GM12874 (cell line): ENCODE data around the gene MTPN.

ENCODE experiments used
- TF ChIP-seq, protein P1 (sequence below): IDR thresholded peaks from 2 replicates; pipeline ENCODE4 v1.5.1; 2011; ENCODE audit warnings: low read depth, mild to moderate bottlenecking, control low read depth, low read length, moderate library complexity; ENCODE audit not compliant: insufficient read depth

MTPN gene

DNA sequence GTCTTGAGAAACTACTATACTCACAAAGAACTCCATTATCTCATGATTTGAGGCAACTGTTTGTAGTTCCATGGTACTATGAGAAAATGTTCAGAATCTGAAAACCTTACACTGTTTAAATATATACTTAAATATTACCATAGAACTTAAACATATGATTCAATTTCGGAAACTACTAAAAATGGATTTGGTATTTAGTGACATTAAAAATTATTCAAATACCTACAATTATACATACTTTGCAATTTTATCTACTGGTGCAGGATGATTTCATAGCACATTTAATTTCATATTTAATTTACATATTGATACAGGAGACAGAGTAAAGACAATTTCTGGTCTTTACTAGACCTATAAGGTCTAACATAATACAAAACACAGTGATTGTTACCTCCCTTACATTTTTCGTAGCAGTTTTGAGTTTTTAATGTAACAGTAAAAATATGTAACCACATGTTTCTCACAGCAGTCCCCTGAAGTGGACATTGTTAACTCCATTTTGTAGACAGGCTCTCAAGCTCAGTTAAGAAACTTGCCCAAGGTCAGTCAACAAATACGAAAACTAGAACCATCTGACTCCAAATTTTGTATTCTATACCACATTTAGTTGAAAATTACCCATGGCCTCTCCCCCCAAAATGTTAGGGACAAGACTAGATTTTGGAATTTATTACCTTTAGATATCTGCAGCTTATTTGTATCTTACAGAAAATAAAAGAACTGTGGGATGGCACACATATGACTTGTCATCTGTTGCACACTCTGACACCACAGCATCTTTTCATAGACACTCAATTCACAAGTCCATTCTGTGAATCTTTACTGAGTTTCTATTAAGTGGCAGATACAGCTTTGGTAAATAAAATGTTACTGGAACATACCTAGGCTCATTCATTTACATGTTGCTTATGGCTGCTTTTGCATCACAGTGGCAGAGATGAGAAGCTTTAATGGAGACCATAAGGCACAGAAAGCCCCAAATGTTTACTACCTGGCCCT, 36.8 kb downstream of the MTPN start:
- TF ChIP-seq, protein P1, sequence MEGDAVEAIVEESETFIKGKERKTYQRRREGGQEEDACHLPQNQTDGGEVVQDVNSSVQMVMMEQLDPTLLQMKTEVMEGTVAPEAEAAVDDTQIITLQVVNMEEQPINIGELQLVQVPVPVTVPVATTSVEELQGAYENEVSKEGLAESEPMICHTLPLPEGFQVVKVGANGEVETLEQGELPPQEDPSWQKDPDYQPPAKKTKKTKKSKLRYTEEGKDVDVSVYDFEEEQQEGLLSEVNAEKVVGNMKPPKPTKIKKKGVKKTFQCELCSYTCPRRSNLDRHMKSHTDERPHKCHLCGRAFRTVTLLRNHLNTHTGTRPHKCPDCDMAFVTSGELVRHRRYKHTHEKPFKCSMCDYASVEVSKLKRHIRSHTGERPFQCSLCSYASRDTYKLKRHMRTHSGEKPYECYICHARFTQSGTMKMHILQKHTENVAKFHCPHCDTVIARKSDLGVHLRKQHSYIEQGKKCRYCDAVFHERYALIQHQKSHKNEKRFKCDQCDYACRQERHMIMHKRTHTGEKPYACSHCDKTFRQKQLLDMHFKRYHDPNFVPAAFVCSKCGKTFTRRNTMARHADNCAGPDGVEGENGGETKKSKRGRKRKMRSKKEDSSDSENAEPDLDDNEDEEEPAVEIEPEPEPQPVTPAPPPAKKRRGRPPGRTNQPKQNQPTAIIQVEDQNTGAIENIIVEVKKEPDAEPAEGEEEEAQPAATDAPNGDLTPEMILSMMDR = no peak

DNA sequence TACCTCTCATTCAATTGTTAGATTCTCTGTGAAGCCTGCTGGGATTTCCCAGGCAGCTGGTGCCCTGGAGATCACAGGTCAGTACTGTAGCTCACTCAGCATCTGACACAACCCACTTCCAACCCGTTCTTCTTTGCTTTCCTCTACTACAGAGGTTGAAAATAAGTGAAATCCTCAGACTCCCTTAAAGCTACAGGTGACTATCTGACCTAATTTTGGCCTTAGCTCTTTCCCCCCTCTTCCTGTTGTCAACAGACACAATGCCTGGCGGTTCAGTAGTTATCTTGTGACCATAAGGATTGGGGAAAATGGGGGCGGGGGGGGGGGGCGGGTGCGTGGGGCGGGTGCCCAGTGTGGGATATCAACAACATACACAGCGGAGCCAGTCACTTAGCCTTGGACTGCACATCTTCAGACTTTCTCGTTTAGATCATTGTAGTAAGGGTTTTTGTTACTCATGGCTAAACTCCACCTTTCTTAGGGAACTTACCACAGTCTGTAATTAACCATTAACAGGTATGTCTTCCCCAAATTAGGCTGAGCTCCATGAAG, 37.8 kb downstream of the MTPN start:
- TF ChIP-seq, protein P1 = no peak

DNA sequence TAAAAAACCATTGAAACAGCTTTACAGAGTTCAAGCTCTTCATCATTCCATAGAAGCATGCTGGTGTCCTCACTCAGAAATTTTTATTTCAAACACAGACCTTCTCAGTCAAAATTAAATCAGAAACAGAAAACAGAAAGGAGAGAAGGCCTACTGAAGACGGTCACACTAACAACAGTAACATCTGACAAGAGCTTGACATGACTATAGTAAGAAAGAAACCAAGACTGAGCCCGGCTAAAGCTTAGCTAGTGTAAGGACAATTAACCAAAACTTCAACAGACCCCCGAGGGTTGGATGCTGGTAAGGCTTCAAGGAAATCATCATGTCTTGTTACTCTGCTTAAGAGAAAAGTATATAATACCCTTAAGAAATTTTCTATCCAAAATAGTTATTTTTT, 38.6 kb downstream of the MTPN start:
- TF ChIP-seq, protein P1 = no peak

DNA sequence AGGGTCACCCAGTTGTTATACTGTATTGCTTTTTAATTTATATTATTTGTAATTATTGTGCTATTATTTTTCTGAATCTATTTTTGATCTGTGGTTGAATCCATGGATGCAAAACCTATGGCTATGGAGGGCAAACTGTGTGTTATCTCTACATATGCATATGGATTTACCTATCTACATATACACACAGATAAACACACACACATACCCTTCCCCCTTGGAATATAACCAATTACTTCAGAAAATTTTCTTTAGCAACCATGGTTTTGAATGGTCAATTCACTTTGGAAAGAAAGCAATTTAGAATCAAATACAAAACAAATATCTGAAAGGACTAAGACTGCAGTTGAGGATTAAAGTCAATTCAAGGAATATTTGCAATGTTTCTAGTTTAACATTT, 39.1 kb downstream of the MTPN start:
- TF ChIP-seq, protein P1 = no peak

GRCh38 chr7:135936497-135937217, 40.5 kb downstream of the MTPN start:
- TF ChIP-seq, protein P1 = no peak

- TF ChIP-seq, protein P1 = no peak
These were observed 42.5 kb downstream of the MTPN start for GRCh38 chr7:135934651-135935050.
